SK-N-SH treated with all-trans-retinoic acid at 6 μM for 48 hours (cell line): ENCODE measurements around the gene PDK3.
A peak's percentile ranks its signal among the peaks of the same experiment; 100 is the strongest.

Experiments used
- ATAC-seq: fragments of 200-7000 bp; cut with Tn5 transposase; 3 replicates; pipeline ENCODE4 v1.9.1; 2020; ENCODE audit warnings: mild to moderate bottlenecking, moderate library complexity
- ARNTL ChIP-seq: fragments of 450-650 bp; formaldehyde crosslinking; IDR thresholded peaks from 2 replicates; pipeline ENCODE4 v1.5.0; 2020; ENCODE audit warnings: low read depth, mild to moderate bottlenecking, moderate library complexity, borderline replicate concordance
- CREB5 ChIP-seq: fragments of 250-450 bp; sonication (Bioruptor Pico); IDR thresholded peaks from 2 replicates; pipeline ENCODE4 v1.5.1; 2020; ENCODE audit warnings: low read depth, mild to moderate bottlenecking, moderate library complexity
- CSDC2 ChIP-seq: fragments of 250-450 bp; sonication (Bioruptor Pico); IDR thresholded peaks from 2 replicates; pipeline ENCODE4 v1.5.0; 2020; ENCODE audit warnings: mild to moderate bottlenecking, moderate library complexity
- CSRNP3 ChIP-seq: fragments of 250-450 bp; sonication (Bioruptor Pico); IDR thresholded peaks from 2 replicates; pipeline ENCODE4 v1.5.1; 2021; ENCODE audit warnings: mild to moderate bottlenecking, moderate library complexity
- GLIS3 ChIP-seq: fragments of 250-450 bp; sonication (Bioruptor Pico); IDR thresholded peaks from 2 replicates; pipeline ENCODE4 v1.5.0; 2020; ENCODE audit warnings: mild to moderate bottlenecking, moderate library complexity
- ISL1 ChIP-seq: fragments of 250-450 bp; sonication (Bioruptor Pico); IDR thresholded peaks from 2 replicates; pipeline ENCODE4 v2.1.2; 2022; ENCODE audit warnings: mild to moderate bottlenecking, moderate library complexity
- PATZ1 ChIP-seq: fragments of 250-450 bp; sonication (Bioruptor Pico); IDR thresholded peaks from 2 replicates; pipeline ENCODE4 v1.8.0; 2020; ENCODE audit warnings: mild to moderate bottlenecking, moderate library complexity, borderline replicate concordance
- PPARA ChIP-seq: fragments of 250-450 bp; sonication (Bioruptor Pico); IDR thresholded peaks from 2 replicates; pipeline ENCODE4 v1.5.0; 2020; ENCODE audit warnings: mild to moderate bottlenecking, borderline replicate concordance
- RARB ChIP-seq: fragments of 250-450 bp; sonication (Bioruptor Pico); IDR thresholded peaks from 2 replicates; pipeline ENCODE4 v1.8.0; 2021; ENCODE audit warnings: mild to moderate bottlenecking, moderate library complexity
- SNAI2 ChIP-seq: fragments of 250-450 bp; sonication (Bioruptor Pico); IDR thresholded peaks from 2 replicates; pipeline ENCODE4 v1.5.0; 2020; ENCODE audit warnings: mild to moderate bottlenecking, moderate library complexity
- TCF4 ChIP-seq: fragments of 250-450 bp; sonication (Bioruptor Pico); IDR thresholded peaks from 2 replicates; pipeline ENCODE4 v1.8.0; 2021; ENCODE audit warnings: mild to moderate bottlenecking, moderate library complexity, borderline replicate concordance
- TOX ChIP-seq: fragments of 250-450 bp; sonication (Bioruptor Pico); IDR thresholded peaks from 2 replicates; pipeline ENCODE4 v1.8.0; 2021; ENCODE audit warnings: mild to moderate bottlenecking, moderate library complexity, borderline replicate concordance
- TSHZ2 ChIP-seq: fragments of 250-450 bp; sonication (Bioruptor Pico); IDR thresholded peaks from 2 replicates; pipeline ENCODE4 v1.5.0; 2020; ENCODE audit warnings: mild to moderate bottlenecking, moderate library complexity
- ZC3H10 ChIP-seq: fragments of 250-450 bp; sonication (Bioruptor Pico); IDR thresholded peaks from 2 replicates; pipeline ENCODE4 v1.5.1; 2021; ENCODE audit warnings: mild to moderate bottlenecking, moderate library complexity
- ZFP3 ChIP-seq: fragments of 250-450 bp; sonication (Bioruptor Pico); IDR thresholded peaks from 2 replicates; pipeline ENCODE4 v1.5.0; 2020; ENCODE audit warnings: mild to moderate bottlenecking, moderate library complexity
- ZFP30 ChIP-seq: fragments of 450-650 bp; formaldehyde crosslinking; IDR thresholded peaks from 2 replicates; pipeline ENCODE4 v1.5.0; 2022; ENCODE audit warnings: mild to moderate bottlenecking, moderate library complexity
- ZNF565 ChIP-seq: fragments of 450-650 bp; formaldehyde crosslinking; conservative IDR thresholded peaks from 2 replicates; pipeline ENCODE4 v1.5.0; 2020; ENCODE audit warnings: low read depth, mild to moderate bottlenecking, moderate library complexity
- ZNF70 ChIP-seq: fragments of 450-650 bp; formaldehyde crosslinking; IDR thresholded peaks from 2 replicates; pipeline ENCODE4 v1.5.0; 2020; ENCODE audit warnings: mild to moderate bottlenecking, moderate library complexity
- ZNF8 ChIP-seq: fragments of 450-650 bp; formaldehyde crosslinking; IDR thresholded peaks from 2 replicates; pipeline ENCODE4 v1.5.0; 2020; ENCODE audit warnings: mild to moderate bottlenecking, moderate library complexity

Gene PDK3

GRCh38 chrX:24547961-24548360, 82.9 kb downstream of the PDK3 start (continued):
- no peak for TF ChIP-seq CREB5 (CRISPR knock-in tag)
- no peak for TF ChIP-seq ZC3H10 (CRISPR knock-in tag)
- no peak for TF ChIP-seq ZFP30
- TF ChIP-seq GLIS3 (CRISPR knock-in tag) = no peak
- TF ChIP-seq TCF4 (CRISPR knock-in tag) = no peak
- TF ChIP-seq ISL1 (CRISPR knock-in tag) = no peak
- TF ChIP-seq RARB (CRISPR knock-in tag) = no peak
- TF ChIP-seq ZFP3 (CRISPR knock-in tag) = no peak

- no peak for TF ChIP-seq GLIS3 (CRISPR knock-in tag)
- TF ChIP-seq PATZ1 (CRISPR knock-in tag) = no peak
- TF ChIP-seq ZC3H10 (CRISPR knock-in tag) = no peak
- no peak for TF ChIP-seq CSDC2 (CRISPR knock-in tag)
- ATAC-seq = no peak
These were observed 85.1 kb downstream of the PDK3 start for GRCh38 chrX:24550166-24550565.

- ATAC-seq = no peak
- TF ChIP-seq CSDC2 (CRISPR knock-in tag) (no peak), ZNF565 (CRISPR knock-in tag) (no peak), TSHZ2 (CRISPR knock-in tag) (no peak), RARB (CRISPR knock-in tag) (no peak), CSRNP3 (CRISPR knock-in tag) (no peak), ISL1 (CRISPR knock-in tag) (no peak), CREB5 (CRISPR knock-in tag) (no peak), ARNTL (CRISPR knock-in tag) (no peak), TOX (no peak), GLIS3 (CRISPR knock-in tag) (no peak), SNAI2 (CRISPR knock-in tag) (no peak), ZNF8 (CRISPR knock-in tag) (no peak)
- TF ChIP-seq, all 23 proteins: peak for 0
These were observed 87.9 kb downstream of the PDK3 start for GRCh38 chrX:24553011-24553410.

GRCh38 chrX:24561121-24561520, 96.0 kb downstream of the PDK3 start:
- peak; percentile 50; the same call in 2 of the 3 replicates for ATAC-seq
- TF ChIP-seq ZNF565 (CRISPR knock-in tag) (no peak), ZNF70 (CRISPR knock-in tag) (no peak), ARNTL (CRISPR knock-in tag) (no peak), PPARA (CRISPR knock-in tag) (no peak), PATZ1 (CRISPR knock-in tag) (no peak), ZFP30 (no peak)
